NCI-H1105 (cell line): ENCODE data around the gene TSTD2.
"Not testable (repeated sequence)": the region's sequence is repeated elsewhere in the genome, so short reads cannot be mapped to it uniquely, and the experiment has no call there.

ENCODE experiments used
- DNase-seq: peaks from one replicate; lab custom pipeline; 2025; lab: John Stamatoyannopoulos, UW

The TSTD2 gene

GRCh38 chr9:97630591-97630990 is 2.6 kb downstream of the TSTD2 start:
- no peak for DNase-seq

- no peak for DNase-seq
Measured at GRCh38 chr9:97629156-97629555, 4.0 kb downstream of the TSTD2 start.

- DNase-seq = no peak
Measured at GRCh38 chr9:97628668-97629067, 4.5 kb downstream of the TSTD2 start.

- no peak for DNase-seq
Measured at GRCh38 chr9:97627624-97628023, 5.5 kb downstream of the TSTD2 start.

- no peak for DNase-seq
Measured at GRCh38 chr9:97625620-97626019, 7.5 kb downstream of the TSTD2 start.

GRCh38 chr9:97623946-97624345 is 9.2 kb downstream of the TSTD2 start:
- no peak for DNase-seq

- not testable (repeated sequence) for DNase-seq
Measured at GRCh38 chr9:97622483-97622882, 10.7 kb downstream of the TSTD2 start.

- DNase-seq = not testable (repeated sequence)
Measured at GRCh38 chr9:97620063-97620462, 13.1 kb downstream of the TSTD2 start.

GRCh38 chr9:97617939-97618416 is 15.2 kb downstream of the TSTD2 start:
- no peak for DNase-seq

GRCh38 chr9:97615439-97616072 is 17.6 kb downstream of the TSTD2 start:
- peak; percentile 37 for DNase-seq

GRCh38 chr9:97604901-97605645 is 28.1 kb downstream of the TSTD2 start:
- no peak for DNase-seq

GRCh38 chr9:97602430-97602829 is 30.7 kb downstream of the TSTD2 start:
- no peak for DNase-seq

GRCh38 chr9:97601228-97601898 is 31.8 kb downstream of the TSTD2 start:
- DNase-seq = no peak

- DNase-seq = no peak
Measured at GRCh38 chr9:97600531-97601227, 32.5 kb downstream of the TSTD2 start.

- no peak for DNase-seq
Measured at GRCh38 chr9:97599314-97599846, 33.8 kb downstream of the TSTD2 start.

GRCh38 chr9:97598461-97599288 is 34.5 kb downstream of the TSTD2 start:
- DNase-seq = peak; percentile 53

- no peak for DNase-seq
Measured at GRCh38 chr9:97596906-97597305, 36.3 kb downstream of the TSTD2 start.

- peak; percentile 27 for DNase-seq
Measured at GRCh38 chr9:97594381-97594921, 38.7 kb downstream of the TSTD2 start.

GRCh38 chr9:97593960-97594359 is 39.2 kb downstream of the TSTD2 start:
- DNase-seq = no peak

- DNase-seq = no peak
Measured at GRCh38 chr9:97592126-97592525, 41.0 kb downstream of the TSTD2 start.

- no peak for DNase-seq
Measured at GRCh38 chr9:97591535-97591934, 41.6 kb downstream of the TSTD2 start.
